IPS DF 6.9 (cell line): ENCODE data around the gene HRC.
A peak's percentile ranks its signal among the peaks of the same experiment; 100 is the strongest.

Experiments
- DNase-seq: peaks from one replicate; pipeline ENCODE4 v3.0.0-alpha.2; 2013; ENCODE audit warnings: low read depth, low spot score
- H3K27ac ChIP-seq: one replicate; pipeline ENCODE4 v1.5.1; 2013; ENCODE audit warnings: low read length, control low read depth
- H3K27me3 ChIP-seq: 2 replicates; pipeline ENCODE4 v1.6.1; 2013; ENCODE audit warnings: mild to moderate bottlenecking, low read length; ENCODE audit not compliant: control insufficient read depth, insufficient read depth
- H3K36me3 ChIP-seq: 2 replicates; pipeline ENCODE4 v1.6.1; 2013; ENCODE audit warnings: low read length; ENCODE audit not compliant: control insufficient read depth, insufficient read depth
- H3K4me1 ChIP-seq: 2 replicates; pipeline ENCODE4 v1.6.1; 2013; ENCODE audit warnings: low read length; ENCODE audit not compliant: control insufficient read depth, insufficient read depth
- H3K4me3 ChIP-seq: 2 replicates; pipeline ENCODE4 v1.5.1; 2013; ENCODE audit warnings: mild to moderate bottlenecking, low read length
- H3K9me3 ChIP-seq: 2 replicates; pipeline ENCODE4 v1.6.1; 2013; ENCODE audit warnings: low read length, inconsistent platforms; ENCODE audit not compliant: control insufficient read depth, insufficient read depth
- WGBS: extraction: QIAGEN DNeasy Blood & Tissue Kit; methylation state at CpG from one replicate; pipeline ENCODE4 v1.1.7; 2013; ENCODE audit warnings: mixed read lengths, missing lambda C conversion rate; ENCODE audit not compliant: insufficient read length, insufficient coverage; 5-methylcytosine and 5-hydroxymethylcytosine counted together

HRC gene

DNA sequence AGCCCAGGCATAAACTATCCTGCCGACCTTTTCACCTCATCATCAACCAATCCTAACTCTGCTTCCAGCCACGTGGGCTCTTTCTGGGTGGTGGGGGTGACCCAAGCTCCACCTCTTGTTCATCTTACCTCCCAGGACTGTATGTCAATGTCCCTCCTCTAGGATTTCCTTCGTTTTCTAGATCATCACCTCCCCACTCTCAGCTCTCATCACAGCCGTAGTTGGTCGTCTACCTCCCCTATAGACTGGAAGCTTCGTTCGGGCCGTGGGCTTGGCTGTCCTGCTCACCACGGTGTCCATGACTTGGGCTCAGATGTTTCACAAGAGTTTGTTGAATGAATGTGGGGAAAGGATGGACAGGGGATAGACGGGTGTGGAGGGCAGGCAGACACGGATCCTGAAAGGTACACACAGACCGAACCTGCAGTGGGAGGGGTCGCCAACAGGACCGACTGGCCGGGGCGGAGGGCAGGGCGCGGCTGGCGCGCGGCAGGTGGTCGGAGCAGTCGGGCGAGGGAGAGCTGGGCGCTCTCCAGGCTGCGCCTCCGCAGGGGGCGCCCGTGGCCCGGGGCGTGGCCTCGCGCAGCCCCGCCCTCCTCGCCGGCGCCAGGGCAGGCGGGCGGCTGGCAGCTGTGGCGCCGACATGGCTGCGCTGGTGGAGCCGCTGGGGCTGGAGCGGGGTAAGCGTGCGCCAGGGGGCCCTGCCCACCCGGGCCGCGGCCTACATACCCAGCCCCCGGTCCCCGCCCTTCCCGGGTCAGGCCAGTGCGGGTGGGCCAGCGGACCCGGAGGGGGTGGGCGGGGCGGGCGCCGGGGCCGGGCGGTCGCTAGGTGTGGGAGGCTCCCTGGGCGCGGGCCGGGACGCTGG, 41.2 kb downstream of the HRC start, which contains the start of gene LIN7B:
Gene LIN7B, plus strand, starts transcription at position 609 of the 868 bp plus-strand sequence. Its CDS starts 35 bp downstream, at position 644.
- Histone ChIP-seq H3K4me3 (peak within 1 kb of the TSS; percentile 83), H3K27me3 (no peaks in the 10 kb centered on the region), H3K36me3 (peaks cover 10% of the 10 kb centered on the region), H3K27ac (no peak within 1 kb of the TSS), H3K4me1 (peaks cover 3% of the 10 kb centered on the region), H3K9me3 (no peaks in the 10 kb centered on the region)
- DNase-seq: no peak
- no CpG with 5 or more reads among the region's 66 CpGs for WGBS

DNA sequence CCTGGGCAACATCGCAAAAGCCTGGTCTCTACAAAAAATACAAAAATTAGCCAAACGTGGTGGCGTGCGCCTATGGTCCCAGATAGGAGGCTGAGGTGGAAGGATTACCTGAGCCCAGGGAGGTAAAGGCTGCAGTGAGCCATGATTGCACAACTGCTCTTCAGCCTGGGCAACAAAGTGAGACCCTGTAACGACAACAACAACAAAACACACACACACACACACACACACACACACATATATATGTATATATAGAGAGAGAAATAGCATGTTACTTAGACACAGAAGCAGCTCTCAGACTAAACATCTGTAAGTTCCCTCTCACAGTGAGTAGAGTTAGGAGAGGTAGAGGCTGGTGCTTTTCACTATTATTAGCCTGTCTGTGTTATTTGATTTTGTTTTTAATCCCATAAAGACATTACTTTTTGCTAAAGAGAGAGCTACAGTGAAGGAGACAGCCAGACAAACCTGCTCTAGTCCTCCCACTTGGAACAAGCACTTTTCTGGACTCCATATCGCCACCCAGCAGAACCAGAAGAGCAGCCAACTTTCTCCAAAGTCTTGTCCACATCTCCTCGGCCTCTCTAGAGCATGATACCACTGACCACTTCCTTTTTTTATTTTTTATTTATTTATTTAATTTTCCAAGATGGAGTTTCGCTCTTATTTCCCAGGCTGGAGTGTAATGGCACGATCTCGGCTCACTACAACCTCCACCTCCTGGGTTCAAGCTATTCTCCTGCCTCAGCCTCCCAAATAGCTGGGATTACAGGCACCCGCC, 43.8 kb downstream of the HRC start:
- H3K4me3 ChIP-seq: no peak overlapping the region
- no peak overlapping the region for H3K27ac ChIP-seq
- H3K27me3 ChIP-seq: no peaks in the 10 kb centered on the region
- H3K9me3 ChIP-seq: no peaks in the 10 kb centered on the region
- H3K36me3 ChIP-seq: peaks cover 27% of the 10 kb centered on the region
- peaks cover 3% of the 10 kb centered on the region; the same call in 1 of the 2 replicates for H3K4me1 ChIP-seq
- WGBS: no CpG with 5 or more reads among the region's 11 CpGs
- no peak for DNase-seq

DNA sequence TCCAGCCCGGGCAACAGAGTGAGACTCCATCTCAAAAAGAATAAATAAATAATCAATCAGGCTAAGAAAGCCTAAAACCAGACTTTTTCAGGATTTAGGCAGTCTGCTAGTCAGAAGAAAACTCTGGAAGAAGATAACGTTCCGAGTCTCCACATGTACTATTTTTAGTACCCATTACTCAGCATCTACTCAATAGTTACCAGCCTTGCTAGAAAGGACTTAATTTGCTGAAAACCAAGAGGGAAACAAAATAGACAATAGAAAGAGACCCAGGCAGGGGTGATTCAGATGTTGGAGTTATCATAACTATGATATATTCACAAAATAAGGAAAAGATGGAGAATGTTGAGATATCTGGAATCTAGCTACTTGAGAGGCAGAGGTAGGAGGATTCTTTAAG, 44.6 kb downstream of the HRC start:
- DNase-seq: no peak
- WGBS: no CpG with 5 or more reads among the region's 3 CpGs
- Histone ChIP-seq H3K9me3 (no peaks in the 10 kb centered on the region), H3K36me3 (peaks cover 27% of the 10 kb centered on the region), H3K27me3 (no peaks in the 10 kb centered on the region), H3K4me1 (peaks cover 3% of the 10 kb centered on the region; the same call in 1 of the 2 replicates), H3K4me3 (no peak overlapping the region), H3K27ac (no peak overlapping the region)

DNA sequence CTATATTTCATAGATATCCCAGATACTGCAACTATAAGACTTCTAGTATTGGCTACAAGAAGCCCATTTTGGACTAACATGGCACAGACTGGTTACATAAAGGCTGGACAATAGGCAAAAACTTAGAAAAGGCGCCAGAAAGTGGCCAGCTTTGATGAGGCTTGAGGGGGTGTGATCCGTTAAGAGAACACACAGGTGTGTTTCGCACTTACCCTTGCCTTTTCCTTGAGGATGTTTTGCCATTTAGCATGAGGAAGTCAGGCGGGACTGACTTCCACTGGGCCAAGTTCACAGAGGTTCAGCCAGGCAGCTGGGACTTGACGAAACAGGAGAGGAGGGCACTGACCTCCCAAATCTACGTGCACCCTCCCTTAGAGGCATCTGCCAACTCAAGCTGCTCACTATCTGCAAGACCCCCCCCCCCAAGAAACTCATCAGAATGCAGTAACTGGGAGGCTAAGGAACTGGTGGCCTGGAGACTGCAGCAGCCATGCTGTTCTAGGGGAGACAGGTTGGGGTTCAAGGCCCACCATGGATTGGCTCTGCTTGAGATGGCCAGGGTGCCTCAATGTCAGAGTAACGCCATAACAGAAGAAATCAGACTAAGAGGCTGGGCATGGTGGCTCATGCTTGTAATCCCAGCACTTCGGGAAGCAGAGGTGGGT, 45.5 kb downstream of the HRC start:
- Histone ChIP-seq H3K36me3 (peaks cover 34% of the 10 kb centered on the region), H3K27ac (no peak overlapping the region)

DNA sequence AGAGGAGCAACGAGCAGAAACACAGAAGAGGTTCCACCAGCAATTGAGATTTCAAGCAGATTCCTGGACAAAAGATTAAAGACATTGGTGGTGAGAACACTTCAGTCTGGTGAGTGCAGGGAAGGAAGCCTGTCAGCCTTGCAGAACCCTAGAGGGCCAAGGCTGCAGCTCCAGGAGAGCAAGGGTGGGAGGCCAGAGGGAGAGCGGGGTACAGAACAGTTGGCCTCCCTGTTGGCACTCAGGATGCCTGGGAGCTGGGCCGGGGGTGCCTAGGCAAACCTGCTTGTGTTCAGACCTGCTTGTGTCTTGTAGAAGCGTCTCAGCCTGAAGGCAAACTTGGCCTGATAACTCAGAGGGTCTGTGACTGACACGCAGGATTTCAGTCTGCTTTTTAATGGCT, 46.1 kb downstream of the HRC start:
- H3K27me3 ChIP-seq: no peaks in the 10 kb centered on the region
- no peak overlapping the region for H3K27ac ChIP-seq
- no peaks in the 10 kb centered on the region for H3K9me3 ChIP-seq
- no CpG with 5 or more reads among the region's 5 CpGs for WGBS
- H3K4me1 ChIP-seq: peaks cover 2% of the 10 kb centered on the region; the same call in 1 of the 2 replicates
- peaks cover 40% of the 10 kb centered on the region for H3K36me3 ChIP-seq
- H3K4me3 ChIP-seq: no peak overlapping the region
- DNase-seq: no peak

More for the DNA sequence above, 45.5 kb downstream of the HRC start:
- Histone ChIP-seq H3K4me1 (peaks cover 2% of the 10 kb centered on the region; the same call in 1 of the 2 replicates), H3K4me3 (no peak overlapping the region), H3K27me3 (no peaks in the 10 kb centered on the region), H3K9me3 (no peaks in the 10 kb centered on the region)
- no peak for DNase-seq
- no CpG with 5 or more reads among the region's 8 CpGs for WGBS

DNA sequence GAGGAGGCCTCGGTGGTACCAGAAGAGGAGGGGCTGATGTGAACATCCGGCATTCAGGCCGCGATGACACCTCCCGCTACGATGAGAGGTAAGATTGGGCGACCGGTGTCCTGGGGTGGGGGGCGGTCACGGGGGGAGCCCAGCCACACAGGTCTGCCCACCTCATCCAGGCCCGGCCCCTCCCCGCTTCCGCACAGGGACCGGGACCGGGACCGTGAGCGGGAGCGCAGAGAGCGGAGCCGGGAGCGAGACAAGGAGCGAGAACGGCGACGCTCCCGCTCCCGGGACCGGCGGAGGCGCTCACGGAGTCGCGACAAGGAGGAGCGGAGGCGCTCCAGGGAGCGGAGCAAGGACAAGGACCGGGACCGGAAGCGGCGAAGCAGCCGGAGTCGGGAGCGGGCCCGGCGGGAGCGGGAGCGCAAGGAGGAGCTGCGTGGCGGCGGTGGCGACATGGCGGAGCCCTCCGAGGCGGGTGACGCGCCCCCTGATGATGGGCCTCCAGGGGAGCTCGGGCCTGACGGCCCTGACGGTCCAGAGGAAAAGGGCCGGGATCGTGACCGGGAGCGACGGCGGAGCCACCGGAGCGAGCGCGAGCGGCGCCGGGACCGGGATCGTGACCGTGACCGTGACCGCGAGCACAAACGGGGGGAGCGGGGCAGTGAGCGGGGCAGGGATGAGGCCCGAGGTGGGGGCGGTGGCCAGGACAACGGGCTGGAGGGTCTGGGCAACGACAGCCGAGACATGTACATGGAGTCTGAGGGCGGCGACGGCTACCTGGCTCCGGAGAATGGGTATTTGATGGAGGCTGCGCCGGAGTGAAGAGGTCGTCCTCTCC, 47.4 kb downstream of the HRC start:
- Histone ChIP-seq H3K4me3 (no peak overlapping the region), H3K27ac (no peak overlapping the region), H3K36me3 (peaks cover 47% of the 10 kb centered on the region), H3K27me3 (no peaks in the 10 kb centered on the region), H3K4me1 (no peaks in the 10 kb centered on the region), H3K9me3 (no peaks in the 10 kb centered on the region)
- no peak for DNase-seq
- WGBS: no CpG with 5 or more reads among the region's 93 CpGs

DNA sequence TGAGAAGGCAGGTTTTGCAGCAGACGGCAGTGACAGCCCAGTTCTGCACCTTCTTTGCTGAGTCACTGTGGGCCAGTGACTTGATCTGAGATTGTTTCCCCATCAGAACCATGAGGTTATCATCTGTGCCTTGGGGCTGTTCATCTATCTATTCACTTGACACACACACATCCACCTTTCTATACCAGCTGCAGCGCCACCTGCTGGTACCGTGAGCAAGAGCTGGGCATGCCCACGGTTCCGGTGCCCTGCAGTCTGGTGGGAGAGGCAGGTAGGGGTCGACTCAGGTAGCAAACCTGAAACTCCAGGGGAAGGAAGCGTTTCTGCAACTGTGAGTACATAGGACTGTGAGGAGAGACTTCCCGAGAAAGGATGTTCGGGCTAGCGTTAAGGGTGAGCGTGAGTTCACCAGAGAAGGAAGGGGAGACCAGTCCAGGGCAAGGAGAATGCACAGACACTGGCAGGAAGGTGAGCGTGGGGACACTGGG, 48.5 kb downstream of the HRC start:
- Histone ChIP-seq H3K36me3 (peaks cover 55% of the 10 kb centered on the region), H3K9me3 (no peaks in the 10 kb centered on the region), H3K4me1 (no peaks in the 10 kb centered on the region), H3K4me3 (no peak overlapping the region), H3K27ac (no peak overlapping the region), H3K27me3 (no peaks in the 10 kb centered on the region)
- no peak for DNase-seq
- no CpG with 5 or more reads among the region's 12 CpGs for WGBS

DNA sequence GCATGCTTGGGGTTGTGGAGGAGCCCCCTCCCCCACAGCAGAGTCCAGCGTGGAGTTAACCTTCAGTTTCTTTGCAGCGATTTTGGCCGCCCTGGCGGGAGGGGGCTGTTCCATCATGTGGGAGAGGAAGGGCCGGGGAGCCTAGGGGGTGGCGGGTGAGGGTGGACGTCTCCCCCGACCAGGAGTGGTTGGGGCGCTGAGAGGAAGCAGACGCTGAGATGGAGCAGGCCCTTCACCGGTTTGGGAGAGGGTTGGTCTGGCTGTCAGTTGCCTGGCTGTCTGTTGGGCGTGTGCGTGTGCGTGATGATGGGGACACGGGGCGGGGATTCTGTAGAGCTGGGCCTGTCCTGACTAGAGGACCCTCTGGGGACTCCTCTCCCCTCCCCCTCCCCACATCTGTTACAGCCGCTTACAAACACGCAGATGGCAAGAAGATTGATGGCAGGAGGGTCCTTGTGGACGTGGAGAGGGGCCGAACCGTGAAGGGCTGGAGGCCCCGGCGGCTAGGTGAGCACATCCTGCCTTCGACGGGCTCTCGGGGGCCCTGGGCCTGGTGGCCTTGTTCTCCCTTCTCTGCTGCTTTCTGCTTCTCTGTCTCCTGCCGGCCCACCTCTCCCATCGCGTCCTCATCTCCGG, 50.8 kb downstream of the HRC start:
- Histone ChIP-seq H3K4me3 (no peak overlapping the region), H3K27me3 (no peaks in the 10 kb centered on the region), H3K36me3 (peaks cover 64% of the 10 kb centered on the region), H3K9me3 (no peaks in the 10 kb centered on the region), H3K4me1 (no peaks in the 10 kb centered on the region), H3K27ac (no peak overlapping the region)
- WGBS: no CpG with 5 or more reads among the region's 30 CpGs
- DNase-seq: no peak

DNA sequence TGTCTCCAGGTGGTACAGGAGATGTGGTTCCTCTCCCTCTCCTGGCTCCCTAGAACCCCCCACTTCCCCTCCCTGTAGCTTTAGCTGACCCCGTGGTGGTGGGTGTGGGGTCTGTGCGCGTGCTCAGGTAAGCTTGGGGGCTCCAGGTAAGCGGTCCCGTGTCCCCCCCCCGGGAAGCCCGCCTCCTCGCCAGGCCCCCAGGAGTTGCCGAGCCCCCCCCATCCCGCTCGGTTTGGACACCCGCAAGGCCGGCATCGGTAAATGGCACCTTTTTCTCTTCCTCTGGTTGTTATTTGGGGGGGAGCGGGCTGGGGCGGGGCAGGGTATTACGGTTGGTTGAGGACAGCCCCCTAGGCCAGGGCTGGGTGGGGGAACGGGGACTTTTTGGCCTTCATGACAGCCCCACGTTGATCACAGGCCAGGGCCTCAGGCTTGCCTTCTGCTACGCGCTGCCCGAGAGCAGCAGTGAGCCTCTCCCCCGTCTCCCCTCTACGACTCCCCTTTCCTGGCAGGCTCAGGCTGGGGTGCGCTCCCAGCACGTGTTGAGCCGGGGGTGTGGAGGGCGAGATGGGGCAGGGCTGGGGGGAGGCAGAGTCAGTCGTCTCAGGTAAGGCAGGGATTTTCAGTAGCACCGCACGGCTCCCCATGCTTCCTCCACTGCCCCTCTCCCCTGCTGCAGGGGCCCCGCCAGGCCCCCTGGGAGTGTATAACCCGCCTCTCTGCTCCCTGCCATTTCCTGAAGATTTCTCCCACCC, 51.7 kb downstream of the HRC start:
- no peaks in the 10 kb centered on the region for H3K27me3 ChIP-seq
- no peak overlapping the region for H3K4me3 ChIP-seq
- no CpG with 5 or more reads among the region's 33 CpGs for WGBS
- no peak for DNase-seq
- H3K9me3 ChIP-seq: no peaks in the 10 kb centered on the region
- no peak overlapping the region for H3K27ac ChIP-seq
- peaks cover 63% of the 10 kb centered on the region for H3K36me3 ChIP-seq
- no peaks in the 10 kb centered on the region for H3K4me1 ChIP-seq
